8988T (cell line): ENCODE measurements around the gene UBE2Q2.

Experiments used
- DNase-seq: peaks from one replicate; pipeline ENCODE4 v3.0.0; 2011

Gene UBE2Q2

GRCh38 chr15:75928680-75929608, 85.7 kb downstream of the UBE2Q2 start:
- DNase-seq, result no peak

GRCh38 chr15:75929799-75930565, 86.7 kb downstream of the UBE2Q2 start:
- no peak for DNase-seq

GRCh38 chr15:75930866-75931265, 87.6 kb downstream of the UBE2Q2 start:
- DNase-seq, result no peak

GRCh38 chr15:75942464-75942863, 99.2 kb downstream of the UBE2Q2 start:
- DNase-seq, result no peak

- no peak for DNase-seq
These were observed 100.0 kb downstream of the UBE2Q2 start for GRCh38 chr15:75943246-75943645.

- DNase-seq, result no peak
These were observed 100.5 kb downstream of the UBE2Q2 start for GRCh38 chr15:75943713-75944215.

- DNase-seq, result no peak
These were observed 102.7 kb downstream of the UBE2Q2 start for GRCh38 chr15:75945953-75946352.

- DNase-seq, result no peak
These were observed 103.8 kb downstream of the UBE2Q2 start for GRCh38 chr15:75947092-75947491.

GRCh38 chr15:75948761-75949296, 105.6 kb downstream of the UBE2Q2 start:
- no peak for DNase-seq
